Hematopoietic multipotent progenitor cell treated with erythropoietin and hydrocortisone succinate and interleukin-3 and kit ligand, for 17 days (in vitro differentiated cells): ENCODE measurements around the gene N4BP2L2.
A peak's percentile ranks its signal among the peaks of the same experiment; 100 is the strongest.
"Not testable (repeated sequence)": the region's sequence is repeated elsewhere in the genome, so short reads cannot be mapped to it uniquely, and the experiment has no call there.

ENCODE experiments used
- DNase-seq: peaks from one replicate; pipeline ENCODE4 v3.0.0-alpha.2; 2015; ENCODE audit warnings: low spot score

The N4BP2L2 gene

DNA sequence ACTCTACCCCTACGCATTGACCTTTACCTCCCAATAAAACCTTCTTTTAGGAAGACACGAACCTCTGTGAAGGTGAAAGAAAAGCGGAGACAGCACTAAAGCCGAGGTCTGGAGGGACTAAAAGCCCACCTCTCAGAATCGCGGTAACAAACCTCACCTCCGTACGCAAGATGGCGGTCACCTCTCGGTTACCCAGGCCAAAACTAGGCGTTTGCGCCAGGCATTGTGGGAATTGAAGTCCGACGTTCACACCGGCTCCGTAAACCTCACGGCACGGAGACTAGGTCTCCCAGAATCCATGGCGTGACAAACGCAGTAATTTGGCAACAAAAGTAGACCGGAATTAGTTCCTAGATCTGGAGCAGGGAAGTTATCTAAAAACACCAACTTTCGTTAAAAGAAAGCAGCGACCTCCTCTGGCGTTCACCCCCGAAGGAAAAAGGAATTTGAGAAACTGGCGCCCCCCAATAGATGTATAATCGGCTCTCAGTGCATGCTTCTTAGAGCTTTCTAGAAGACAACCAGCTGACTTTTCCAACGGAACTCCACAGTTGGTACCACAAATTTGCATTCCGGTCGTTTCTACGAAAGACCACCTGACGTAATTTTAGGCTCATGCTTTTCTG, at the start of gene N4BP2L2:
Gene N4BP2L2, minus strand, starts transcription at position 175 of the 626 bp plus-strand sequence. CDS start 1,768 bp downstream, outside the sequence.
- peak; percentile 98 for DNase-seq

DNA sequence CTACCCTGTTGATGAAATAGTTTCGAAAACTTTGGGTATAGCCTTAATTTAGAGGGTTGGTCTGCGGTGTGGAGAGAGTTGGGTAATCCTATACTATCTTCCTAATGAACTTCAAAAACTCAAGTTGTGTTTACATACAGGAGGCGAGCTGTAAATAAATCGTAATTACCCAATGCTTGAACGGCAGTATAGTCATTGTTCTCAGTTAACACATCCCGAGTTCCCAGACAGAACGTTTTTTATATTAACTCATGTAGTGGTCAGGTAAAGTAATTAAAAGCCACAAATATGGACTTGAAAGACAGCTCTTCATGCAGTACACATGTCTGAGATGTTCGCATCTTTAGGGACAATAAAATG, 49.2 kb upstream of the N4BP2L2 start:
- peak; percentile 32 for DNase-seq

DNA sequence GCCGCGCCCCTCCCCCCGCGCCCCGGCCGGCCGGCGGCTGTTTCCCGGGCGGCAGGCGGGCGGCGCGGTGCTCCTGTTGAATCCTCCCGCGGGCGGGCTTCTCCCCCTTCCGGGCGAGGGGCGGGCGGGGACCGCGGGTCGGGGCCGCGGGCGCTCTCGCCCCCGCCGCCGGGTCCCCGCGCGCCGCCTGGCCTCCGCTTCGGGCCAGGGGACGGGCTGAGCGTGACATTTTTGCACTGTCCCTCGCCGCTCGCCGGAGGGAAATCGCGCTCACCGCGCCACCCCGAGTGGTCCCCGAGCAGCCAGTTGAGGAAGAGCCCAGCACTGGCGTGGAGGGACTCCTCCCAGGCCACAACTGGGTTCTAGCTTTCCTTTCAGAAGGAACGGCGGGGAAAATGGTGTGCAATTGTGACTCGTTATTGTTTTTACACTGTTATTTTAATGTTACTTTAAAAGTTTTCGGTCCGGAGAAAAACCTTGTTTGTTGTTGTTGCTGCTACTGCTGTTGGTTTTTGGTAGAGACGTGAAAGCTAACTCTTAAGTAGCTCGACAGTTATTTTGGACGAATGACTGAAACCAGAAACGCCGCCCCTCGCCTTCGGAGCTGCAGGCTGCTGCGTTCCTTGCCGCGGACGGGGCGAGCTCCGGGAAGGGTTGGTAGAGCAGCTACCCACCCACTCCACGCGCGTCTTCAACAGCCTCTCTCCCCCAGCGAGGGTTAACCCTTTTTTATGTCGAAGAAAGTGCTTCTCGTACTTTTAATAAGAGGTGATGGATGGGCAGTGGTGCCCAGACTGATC, 48.6 kb upstream of the N4BP2L2 start:
- peak; percentile 50 for DNase-seq

DNA sequence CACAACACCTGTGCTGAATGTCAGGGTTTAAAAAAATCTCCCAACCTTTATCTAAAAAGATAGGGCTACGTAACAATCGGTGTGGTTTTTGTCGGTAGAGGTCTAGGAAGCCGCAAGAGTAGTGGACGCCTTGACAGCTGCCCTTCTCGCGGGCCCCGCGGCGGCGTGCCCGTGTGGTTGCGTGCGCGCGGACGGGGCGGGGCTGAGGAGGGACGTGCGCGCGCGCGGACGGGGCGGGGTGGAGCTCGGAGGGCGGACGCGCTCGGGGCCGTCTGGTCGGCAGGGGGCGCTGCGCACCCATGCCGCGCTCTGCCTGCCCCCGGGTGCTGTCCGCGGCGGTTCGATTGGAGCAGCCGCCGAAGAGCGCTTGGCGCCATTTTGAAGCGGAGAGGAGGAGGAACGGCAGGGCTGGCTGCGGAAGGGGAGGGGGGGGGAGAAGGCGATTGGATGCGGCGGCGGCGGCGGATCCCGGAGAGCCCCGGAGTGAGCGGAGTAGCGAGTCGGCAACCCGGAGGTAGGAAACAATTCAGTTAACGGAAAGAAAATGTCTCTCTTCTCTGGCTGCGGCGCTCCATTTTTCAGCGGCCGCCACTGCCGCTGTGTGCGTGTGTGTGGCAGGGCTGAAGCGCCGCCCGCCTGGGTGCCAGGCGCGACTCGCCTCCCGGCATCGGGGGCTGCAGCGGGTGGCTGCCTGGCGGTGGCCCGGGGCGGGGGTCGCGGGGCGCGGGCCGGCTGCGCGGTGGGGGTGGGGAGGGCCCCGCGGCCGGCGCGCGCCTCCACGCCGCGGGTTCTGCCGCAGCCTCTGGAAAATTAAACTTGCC, 47.7 kb upstream of the N4BP2L2 start, which contains the start of gene PDS5B:
Gene PDS5B, plus strand, starts transcription at position 373 of the 821 bp plus-strand sequence. CDS start 62,321 bp downstream, outside the sequence.
- peak; percentile 94 for DNase-seq

DNA sequence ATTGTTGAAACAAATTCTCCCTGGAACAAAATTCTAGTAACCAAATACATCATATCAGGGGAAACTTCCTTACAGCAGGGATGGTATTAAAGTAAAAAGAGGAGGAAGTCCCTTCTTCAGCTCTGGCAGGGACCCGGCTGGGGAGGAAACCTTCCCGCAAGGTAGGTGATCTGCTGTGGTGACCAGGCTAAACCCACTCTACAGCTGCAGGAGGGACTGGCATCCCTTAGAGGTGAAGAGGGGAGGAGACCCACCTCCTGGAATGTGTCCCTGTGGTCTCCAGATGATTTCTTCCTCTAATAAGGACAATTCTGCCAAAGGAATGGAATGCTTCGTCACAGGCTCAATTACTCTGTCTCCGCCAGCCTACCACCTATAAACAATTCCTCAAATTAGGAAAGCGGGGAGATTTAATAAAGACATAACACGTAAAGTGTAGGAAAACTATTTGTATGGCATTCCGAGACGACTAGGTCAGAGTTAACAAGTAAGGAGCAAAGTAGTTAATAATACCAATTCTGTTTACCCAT, 47.0 kb upstream of the N4BP2L2 start:
- DNase-seq = no peak

DNA sequence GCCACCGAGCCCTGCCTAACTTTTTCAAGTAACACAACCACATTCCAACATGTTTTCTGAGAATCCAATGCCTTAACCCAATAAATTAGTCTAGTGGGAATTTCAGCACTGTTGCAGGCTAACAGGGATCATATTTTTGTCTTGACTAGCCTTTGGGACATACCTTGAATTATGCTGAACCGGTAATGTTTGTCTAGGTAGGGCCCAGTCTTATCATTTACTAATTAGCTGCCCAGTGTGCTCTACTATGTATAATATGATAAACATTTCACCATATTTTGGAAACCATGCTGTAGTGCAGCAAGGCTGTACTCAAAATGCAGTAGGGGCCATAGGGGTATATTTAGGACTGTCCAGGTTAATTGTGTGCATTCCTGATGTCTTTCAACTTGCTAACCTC, 44.4 kb upstream of the N4BP2L2 start:
- no peak for DNase-seq

DNA sequence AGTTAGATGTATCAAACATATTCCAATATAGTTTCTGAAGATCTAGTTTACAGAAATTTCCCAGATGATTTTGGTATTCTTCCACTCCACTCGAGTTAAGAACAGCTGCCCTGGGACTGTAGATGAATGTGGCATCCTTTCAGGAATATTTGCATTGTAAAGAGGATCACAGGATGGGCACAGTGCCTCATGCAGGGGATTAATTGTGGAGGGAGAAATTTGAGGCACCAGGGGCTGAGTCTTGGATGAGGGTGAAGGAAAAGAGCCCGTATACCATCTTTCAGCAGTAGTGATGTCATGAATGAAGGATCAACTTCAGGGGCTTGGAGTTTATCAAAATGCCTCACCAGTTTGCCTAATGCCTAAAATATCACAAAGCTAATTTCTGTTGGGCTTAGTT, 43.7 kb upstream of the N4BP2L2 start:
- no peak for DNase-seq

DNA sequence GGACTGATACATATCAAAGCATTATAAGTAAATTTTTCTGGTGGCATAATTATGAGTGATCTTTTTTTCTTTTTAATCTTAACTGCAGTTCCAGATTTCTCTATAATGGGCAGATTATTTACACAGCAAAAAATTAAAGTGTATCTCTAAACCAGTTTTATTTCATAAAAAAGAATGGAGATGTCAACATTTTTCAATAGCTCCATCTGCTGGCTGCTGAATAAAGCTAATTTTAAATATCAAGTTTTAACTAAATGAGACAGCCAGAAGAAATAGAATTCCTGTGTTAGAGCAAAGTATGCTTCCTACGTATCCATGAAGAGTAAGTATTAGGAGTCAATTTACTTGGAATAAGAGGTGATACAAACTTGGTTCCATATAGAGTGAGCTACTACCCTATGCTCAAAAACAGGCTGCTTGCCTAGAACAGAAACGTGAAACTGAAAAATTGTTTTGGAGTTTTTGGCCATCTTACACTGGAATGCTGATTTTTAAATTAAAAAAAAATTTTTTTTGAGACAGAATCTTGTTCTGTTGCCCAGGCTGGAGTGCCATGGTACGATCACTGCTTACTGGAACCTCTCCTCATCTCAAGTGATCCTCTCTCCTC, 42.7 kb upstream of the N4BP2L2 start:
- DNase-seq = peak; percentile 21

DNA sequence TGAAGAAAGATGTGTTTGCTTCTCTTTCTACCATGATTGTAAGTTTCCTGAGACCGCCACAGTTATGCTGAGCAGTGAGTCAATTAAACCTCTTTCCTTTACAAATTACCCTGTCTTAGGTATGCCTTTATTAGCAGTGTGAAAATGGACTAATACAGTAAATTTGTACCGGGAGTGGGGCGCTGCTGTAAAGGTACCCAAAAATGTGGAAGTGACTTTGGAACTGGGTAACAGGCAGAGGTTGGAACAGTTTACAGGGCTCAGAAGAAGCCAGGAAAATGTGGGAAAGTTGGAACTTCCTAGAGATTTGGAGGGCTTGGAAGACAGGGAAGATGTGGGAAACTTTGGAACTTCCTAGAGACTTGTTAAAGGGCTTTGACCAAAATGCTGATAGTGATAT, 38.4 kb upstream of the N4BP2L2 start:
- no peak for DNase-seq

DNA sequence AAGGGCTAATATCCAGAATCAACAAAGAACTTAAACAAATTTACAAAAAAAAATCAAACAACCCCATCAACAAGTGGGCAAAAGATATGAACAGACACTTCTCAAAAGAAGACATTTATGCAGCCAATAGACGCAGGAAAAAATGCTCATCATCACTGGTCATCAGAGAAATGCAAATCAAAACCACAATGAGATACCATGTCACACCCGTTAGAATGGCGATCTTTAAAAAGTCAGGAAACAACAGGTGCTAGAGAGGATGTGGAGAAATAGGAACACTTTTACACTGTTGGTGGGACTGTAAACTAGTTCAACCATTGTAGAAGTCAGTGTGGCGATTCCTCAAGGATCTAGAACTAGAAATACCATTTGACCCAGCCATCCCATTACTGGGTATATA, 37.1 kb upstream of the N4BP2L2 start:
- DNase-seq = not testable (repeated sequence)

DNA sequence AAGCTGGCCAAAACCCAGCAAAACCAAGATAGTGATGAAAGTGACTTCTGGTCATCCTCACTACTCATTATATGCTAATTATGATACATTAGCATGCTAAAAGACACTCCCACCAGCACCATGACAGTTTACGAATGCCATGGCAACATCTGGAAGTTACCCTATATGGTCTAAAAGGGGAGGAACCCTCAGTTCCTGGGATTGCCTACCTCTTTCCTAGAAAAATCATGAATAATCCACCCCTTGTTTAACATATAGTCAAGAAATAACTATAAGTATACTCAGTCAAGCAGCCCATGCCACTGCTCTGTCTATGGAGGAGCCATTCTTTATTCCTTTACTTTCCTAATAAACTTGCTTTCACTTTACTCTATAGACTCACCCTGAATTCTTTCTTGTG, 22.2 kb upstream of the N4BP2L2 start:
- not testable (repeated sequence) for DNase-seq

DNA sequence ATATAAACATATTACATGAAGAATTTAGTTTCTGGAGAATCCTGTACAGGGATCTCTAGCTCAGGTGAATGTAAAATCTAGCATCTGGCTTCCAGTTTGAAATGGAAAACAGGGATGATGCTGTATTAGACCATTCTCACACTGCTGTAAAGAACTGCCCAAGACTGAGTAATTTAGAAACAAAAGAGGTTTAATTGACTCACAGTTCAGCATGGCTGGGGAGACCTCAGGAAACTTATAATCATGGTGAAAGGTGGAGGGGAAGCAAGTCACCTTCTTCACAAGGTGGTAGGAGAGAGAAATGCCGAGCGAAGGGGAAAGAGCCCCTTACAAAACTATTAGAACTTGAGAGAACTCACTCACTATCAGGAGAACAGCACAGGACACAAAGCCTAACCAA, 17.0 kb upstream of the N4BP2L2 start:
- DNase-seq = no peak

DNA sequence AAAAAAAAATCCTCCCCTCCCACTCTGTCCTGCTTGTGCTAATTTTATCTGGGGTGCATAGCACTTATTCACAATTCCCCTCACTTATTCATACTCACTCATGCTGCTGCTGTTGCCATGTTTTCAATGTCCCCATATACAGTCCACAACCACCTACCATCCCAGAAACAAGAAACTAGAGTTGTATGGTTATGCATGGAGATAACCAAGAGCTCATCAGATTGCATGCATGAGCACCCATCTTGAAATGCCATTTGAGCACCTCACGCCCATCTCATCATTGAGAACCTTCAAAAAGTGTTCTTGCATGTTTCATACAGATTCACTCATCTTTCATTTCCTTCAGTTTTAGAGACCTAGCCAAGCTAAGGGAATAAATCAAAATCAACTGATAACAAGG, 15.1 kb upstream of the N4BP2L2 start:
- DNase-seq = no peak

DNA sequence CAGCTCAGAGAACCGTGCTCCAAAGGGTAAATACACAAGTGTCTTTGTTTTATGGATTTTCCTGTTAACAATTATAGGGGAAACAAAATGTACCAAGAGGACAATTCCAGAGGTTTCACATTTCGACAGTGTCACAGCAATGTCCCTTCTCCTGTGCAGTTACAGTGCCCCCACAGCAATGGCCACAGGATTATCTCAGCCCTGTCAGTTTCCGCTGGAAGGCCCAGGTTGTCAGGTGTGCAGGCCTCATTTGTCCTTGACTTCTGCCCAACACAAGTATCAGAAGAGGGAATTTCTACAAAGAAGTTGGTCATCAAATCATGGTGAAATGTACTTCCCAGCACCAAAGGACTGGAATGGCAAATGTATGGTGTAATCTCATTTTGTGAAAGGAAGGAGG, 11.2 kb upstream of the N4BP2L2 start:
- no peak for DNase-seq

DNA sequence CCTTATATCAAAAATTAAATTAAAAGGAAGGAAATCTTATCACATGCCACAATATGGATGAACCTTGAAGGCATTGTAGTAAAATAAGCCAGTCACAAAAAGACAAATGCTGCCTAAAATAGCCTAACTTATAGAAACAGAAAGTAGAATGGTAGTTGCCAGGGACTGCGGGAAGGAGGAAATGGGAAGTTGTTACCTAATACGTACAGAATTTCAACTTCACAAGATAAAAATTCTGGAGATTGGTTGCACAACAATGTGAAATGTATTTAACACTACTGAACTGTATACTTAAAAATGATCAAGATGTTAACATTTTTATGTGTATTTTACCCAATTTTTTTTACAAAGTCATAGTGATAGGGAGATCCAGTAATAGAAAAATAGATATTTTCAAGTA, 10.2 kb upstream of the N4BP2L2 start:
- DNase-seq = no peak

DNA sequence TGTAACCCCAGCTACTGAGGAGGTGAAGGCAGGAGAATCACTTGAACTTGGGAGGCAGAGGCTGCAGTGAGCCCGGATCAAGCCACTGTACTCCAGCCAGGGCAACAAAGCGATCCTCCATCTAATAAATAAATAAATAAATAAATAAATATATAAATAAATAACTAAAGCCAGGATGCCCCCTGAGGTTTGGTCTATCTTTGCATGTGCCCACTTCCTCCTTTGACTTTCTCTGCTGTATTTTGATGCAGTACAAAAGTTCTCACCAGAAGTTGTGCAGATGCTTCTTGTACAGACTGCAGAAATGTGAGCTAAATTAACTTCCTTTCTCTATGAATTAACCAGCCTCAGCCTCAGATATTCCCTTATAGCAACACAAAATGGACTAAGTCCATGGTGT, 6.5 kb upstream of the N4BP2L2 start:
- DNase-seq = no peak

DNA sequence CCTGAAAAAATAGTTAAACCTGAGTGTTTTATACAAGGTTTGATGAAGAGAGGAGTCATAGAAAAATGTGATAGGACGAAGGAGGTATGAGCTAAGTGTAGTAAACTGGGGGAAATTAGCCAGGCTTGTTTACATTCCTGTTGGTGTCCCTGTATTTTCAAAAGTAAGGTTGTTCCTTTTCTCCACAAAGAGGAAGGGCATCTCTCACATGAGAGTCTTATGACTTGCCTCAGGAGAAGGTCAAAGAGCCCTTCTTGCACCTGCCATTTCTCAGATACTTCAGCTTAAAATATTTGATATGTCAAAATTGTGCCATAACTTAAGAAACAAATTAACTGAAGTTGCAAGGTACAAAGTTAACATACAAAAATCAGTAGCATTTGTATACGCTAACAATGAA, 3.6 kb upstream of the N4BP2L2 start:
- DNase-seq = no peak

DNA sequence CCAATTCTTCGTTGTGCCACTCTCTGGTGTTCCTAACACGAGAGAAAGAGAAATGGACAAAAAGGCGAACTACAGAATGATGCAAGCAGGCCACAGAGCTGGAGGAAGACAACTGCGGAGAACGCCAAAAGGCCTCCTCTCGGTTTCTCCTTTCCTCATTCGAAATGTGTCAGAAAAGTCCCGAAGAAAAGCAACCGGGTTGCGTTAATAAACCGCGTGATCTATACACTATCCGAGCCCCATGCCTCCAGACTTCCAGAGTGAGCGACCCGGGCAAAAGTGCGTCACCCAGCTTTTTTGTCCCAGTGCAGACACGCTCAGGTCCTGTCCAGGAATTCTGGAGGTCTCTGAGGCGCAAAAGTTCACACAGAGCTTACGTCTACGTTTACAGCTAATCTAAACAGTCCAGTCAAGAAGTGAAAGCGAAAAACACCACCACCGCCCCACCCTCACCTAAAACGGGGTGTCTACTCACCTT, 413 bp downstream of the N4BP2L2 start:
- DNase-seq = no peak

DNA sequence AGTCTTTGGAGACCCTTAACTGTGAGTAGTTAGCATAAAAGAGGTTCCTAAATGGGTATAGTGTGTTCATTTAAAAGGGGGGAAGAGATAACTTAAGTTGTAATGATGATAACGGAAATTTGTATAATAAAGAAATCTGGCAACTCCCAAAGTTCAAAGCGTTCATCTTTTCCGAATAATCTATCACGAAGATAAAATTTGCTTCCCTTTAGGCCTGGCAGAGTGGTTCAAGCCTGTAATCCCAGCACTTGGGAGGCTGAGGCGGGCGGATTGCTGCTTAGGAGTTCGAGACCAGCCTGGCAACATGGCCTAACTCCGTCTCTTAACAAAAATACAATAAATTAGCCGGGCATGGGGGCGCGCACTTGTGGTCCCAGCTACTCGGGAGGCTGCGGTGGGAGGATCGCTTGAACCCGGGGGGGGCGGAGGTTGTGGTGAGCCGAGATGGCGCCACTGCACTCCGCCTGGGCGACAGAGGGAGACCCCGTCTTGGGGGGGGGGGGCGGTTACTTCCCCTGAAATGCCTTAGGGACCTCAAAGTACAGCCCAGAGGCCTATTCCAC, 934 bp downstream of the N4BP2L2 start:
- DNase-seq = no peak

DNA sequence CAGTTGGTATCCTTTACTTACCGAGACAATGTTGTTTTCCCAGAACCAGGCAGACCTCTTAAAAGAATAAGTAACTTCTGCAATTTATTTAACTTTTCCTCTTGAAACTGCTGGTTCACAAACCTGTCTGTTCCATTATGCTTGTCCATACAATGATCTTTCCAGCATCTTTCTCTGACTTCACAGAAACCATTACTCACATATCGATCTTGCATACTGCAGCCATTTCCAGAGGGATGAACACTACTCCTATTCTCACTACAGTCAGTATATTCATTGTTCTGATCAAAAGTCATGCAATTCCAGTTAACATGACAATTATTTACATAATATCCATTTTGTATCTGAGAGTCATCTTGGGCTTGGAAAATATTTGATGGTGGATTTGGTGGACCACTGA, 2.8 kb downstream of the N4BP2L2 start:
- peak; percentile 12 for DNase-seq

DNA sequence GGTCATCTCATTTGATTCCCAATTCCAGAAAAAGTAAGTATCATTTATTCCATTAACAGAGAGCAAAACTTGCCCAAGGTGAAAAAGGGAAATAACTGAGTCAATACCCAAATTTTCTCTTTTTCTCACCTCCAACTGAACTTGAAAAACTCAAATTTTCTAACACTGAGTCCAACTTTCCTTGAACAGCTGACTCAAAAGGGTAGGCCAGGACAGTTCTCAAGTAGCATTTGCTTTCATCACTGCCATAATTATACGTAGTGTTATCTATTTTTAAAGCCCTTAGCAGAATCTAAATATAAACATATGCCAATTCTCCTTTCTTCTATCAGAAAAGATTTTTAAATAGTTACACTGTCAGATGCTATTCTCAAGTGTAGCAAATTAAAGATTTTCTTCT, 3.5 kb downstream of the N4BP2L2 start:
- peak; percentile 10 for DNase-seq

DNA sequence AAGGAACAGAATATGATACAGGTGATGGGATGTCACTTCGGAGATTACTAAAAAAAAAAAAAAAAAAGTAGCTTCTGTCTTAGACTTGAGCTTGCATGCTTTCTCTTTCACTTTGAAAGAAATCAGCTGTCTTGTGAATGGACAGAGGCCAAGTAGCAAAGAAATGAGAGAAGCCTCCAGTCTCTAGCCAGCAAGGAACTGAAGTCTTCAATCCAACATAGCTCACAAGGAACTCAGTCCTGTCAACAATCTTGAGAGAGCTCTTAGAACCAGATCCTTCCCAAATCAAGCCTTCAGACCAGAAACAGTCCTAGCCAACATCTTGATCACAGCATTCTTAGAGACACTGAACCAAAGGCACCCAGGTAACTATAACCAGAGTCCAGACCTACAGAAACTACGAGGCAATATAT, 7.7 kb downstream of the N4BP2L2 start:
- peak; percentile 57 for DNase-seq
